SU-DHL-6 (cell line): ENCODE data around the gene LGALS8.

Source experiments
- H2AFZ ChIP-seq: fragments of 200-600 bp; sonication (generic); 2 replicates; pipeline ENCODE4 v1.6.1; 2014; ENCODE audit warnings: low read depth, mild to moderate bottlenecking, moderate library complexity, mixed read lengths, antibody characterized with exemption, low read length; ENCODE audit not compliant: severe bottlenecking
- H3F3A ChIP-seq: fragments of 200-600 bp; shearing (Covaris generic); 2 replicates; pipeline ENCODE4 v1.6.0; 2016; ENCODE audit warnings: antibody characterized with exemption, mild to moderate bottlenecking; ENCODE audit not compliant: insufficient read depth
- H3K27ac ChIP-seq: fragments of 200-600 bp; sonication (generic); 2 replicates; pipeline ENCODE4 v1.5.1; 2016; ENCODE audit warnings: low read depth, mild to moderate bottlenecking, low read length, moderate library complexity, mixed read lengths
- H3K27me3 ChIP-seq: fragments of 200-600 bp; sonication (generic), shearing (Covaris generic); 2 replicates; pipeline ENCODE4 v1.6.0; 2014; ENCODE audit warnings: mild to moderate bottlenecking, low read length
- H3K36me3 ChIP-seq: fragments of 200-600 bp; sonication (generic); 2 replicates; pipeline ENCODE4 v1.6.1; 2014; ENCODE audit warnings: mild to moderate bottlenecking, low read length, mixed read lengths
- H3K4me2 ChIP-seq: fragments of 300-600, 200-600 bp; shearing (Covaris generic), sonication (generic); 2 replicates; pipeline ENCODE4 v1.6.0; 2014; ENCODE audit warnings: low read length, low read depth, mild to moderate bottlenecking; ENCODE audit not compliant: poor library complexity, severe bottlenecking
- H3K4me3 ChIP-seq: fragments of 200-600 bp; sonication (generic); 2 replicates; pipeline ENCODE4 v1.5.1; 2014; ENCODE audit warnings: antibody characterized with exemption, low read length, mild to moderate bottlenecking, mixed read lengths; ENCODE audit not compliant: insufficient read depth, poor library complexity, severe bottlenecking
- H3K79me2 ChIP-seq: fragments of 200-600 bp; sonication (generic); 2 replicates; pipeline ENCODE4 v1.6.1; 2014; ENCODE audit warnings: mild to moderate bottlenecking, low read length, moderate library complexity; ENCODE audit not compliant: insufficient read depth
- H3K9ac ChIP-seq: fragments of 200-600 bp; sonication (generic); 2 replicates; pipeline ENCODE4 v1.7.0; 2014; ENCODE audit warnings: mild to moderate bottlenecking, low read length
- H3K9me2 ChIP-seq: fragments of 200-600 bp; sonication (generic); replicated peaks from 2 replicates; pipeline ENCODE4 v1.6.1; 2014; ENCODE audit warnings: low read length; ENCODE audit not compliant: insufficient read depth
- H3K9me3 ChIP-seq: fragments of 200-600 bp; sonication (generic); 2 replicates; pipeline ENCODE4 v1.6.1; 2014; ENCODE audit warnings: low read length, mixed read lengths; ENCODE audit not compliant: insufficient read depth
- H4K20me1 ChIP-seq: fragments of 200-600 bp; sonication (generic); 2 replicates; pipeline ENCODE4 v1.6.1; 2014; ENCODE audit warnings: low read depth, mild to moderate bottlenecking, antibody characterized with exemption, low read length, moderate library complexity, mixed read lengths
- EZH2phosphoT487 ChIP-seq: fragments of 200-600 bp; sonication (generic), shearing (Covaris generic); conservative IDR thresholded peaks from 2 replicates; pipeline ENCODE4 v1.6.1; 2018; ENCODE audit warnings: mild to moderate bottlenecking, antibody characterized with exemption, low read length, moderate library complexity, mixed read lengths
- TF ChIP-seq, protein P1 (sequence below): fragments of 200-600 bp; sonication (generic); IDR thresholded peaks from one replicate; pipeline ENCODE4 v1.5.1; 2017; ENCODE audit warnings: antibody characterized with exemption, mild to moderate bottlenecking, low read length, moderate library complexity; ENCODE audit not compliant: insufficient read depth, poor library complexity, severe bottlenecking

LGALS8 gene

DNA sequence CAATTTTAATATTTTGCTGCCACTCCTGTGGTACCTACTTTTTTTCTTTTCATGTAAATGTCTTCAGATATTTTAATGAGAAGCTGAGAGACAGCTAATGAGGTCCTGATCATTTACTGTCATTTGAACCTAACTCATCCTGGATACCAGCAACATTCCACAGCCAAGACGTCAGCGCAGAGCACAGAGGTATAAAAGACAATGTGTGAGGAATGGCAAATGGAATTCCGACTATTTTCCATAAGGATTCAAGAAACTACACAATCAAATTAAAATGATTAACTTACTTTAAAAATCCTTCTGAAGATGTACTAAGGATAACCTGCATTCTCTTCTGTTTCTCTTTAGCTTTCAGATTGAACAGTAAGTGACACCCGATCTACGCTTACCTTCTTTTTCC is 41.7 kb downstream of the LGALS8 start:
- Histone ChIP-seq H3K36me3 (peaks cover 31% of the 10 kb centered on the region; the same call in 1 of the 2 replicates), H3F3A (no peaks in the 10 kb centered on the region), H3K79me2 (no peaks in the 10 kb centered on the region), H3K4me2 (no peak overlapping the region), H3K27me3 (no peaks in the 10 kb centered on the region), H3K9me2 (no peaks in the 10 kb centered on the region), H3K27ac (no peak overlapping the region), H4K20me1 (no peaks in the 10 kb centered on the region), H3K9me3 (no peaks in the 10 kb centered on the region), H3K4me3 (no peak overlapping the region), H3K9ac (no peak overlapping the region), H2AFZ (no peak overlapping the region)
- TF ChIP-seq, protein P1, sequence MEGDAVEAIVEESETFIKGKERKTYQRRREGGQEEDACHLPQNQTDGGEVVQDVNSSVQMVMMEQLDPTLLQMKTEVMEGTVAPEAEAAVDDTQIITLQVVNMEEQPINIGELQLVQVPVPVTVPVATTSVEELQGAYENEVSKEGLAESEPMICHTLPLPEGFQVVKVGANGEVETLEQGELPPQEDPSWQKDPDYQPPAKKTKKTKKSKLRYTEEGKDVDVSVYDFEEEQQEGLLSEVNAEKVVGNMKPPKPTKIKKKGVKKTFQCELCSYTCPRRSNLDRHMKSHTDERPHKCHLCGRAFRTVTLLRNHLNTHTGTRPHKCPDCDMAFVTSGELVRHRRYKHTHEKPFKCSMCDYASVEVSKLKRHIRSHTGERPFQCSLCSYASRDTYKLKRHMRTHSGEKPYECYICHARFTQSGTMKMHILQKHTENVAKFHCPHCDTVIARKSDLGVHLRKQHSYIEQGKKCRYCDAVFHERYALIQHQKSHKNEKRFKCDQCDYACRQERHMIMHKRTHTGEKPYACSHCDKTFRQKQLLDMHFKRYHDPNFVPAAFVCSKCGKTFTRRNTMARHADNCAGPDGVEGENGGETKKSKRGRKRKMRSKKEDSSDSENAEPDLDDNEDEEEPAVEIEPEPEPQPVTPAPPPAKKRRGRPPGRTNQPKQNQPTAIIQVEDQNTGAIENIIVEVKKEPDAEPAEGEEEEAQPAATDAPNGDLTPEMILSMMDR = no peak
- no peak for TF ChIP-seq EZH2phosphoT487

DNA sequence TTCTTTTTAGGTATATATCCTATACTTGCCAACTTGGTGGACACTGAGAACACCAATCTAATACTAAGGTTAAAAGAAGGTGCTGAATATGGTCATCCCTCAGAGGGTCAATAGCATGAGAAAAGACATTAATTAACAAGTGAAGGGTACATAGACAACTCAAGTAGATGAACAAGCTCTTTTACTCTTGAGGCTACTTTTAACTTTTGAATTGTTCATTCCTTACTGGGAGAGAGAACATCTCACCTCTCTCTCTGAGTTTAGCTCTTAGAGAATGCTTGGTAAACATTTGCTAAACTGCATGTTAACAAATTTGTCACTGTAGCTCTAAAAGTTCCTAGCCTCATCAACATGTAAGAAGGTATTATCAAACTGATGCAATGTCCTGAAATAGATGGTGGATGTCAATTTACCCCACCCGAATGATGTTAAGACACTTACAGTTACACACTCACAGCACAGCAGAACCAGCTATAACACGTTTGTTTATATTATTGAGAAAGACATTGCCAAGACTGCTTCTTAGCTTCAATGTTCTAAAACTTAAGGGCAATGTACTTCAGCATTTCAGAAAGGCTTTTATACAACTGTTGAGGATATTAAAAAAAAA is 44.6 kb downstream of the LGALS8 start:
- no peaks in the 10 kb centered on the region for H3F3A ChIP-seq
- H3K36me3 ChIP-seq = peaks cover 50% of the 10 kb centered on the region; the same call in 1 of the 2 replicates
- no peaks in the 10 kb centered on the region for H3K79me2 ChIP-seq
- H3K9ac ChIP-seq = no peak overlapping the region
- H3K4me2 ChIP-seq = no peak overlapping the region
- H2AFZ ChIP-seq = no peak overlapping the region
- TF ChIP-seq, protein P1 = no peak
- TF ChIP-seq EZH2phosphoT487 = no peak
- H4K20me1 ChIP-seq = no peaks in the 10 kb centered on the region
- H3K9me3 ChIP-seq = no peaks in the 10 kb centered on the region
- no peaks in the 10 kb centered on the region for H3K9me2 ChIP-seq
- H3K27ac ChIP-seq = no peak overlapping the region
- H3K27me3 ChIP-seq = no peaks in the 10 kb centered on the region
- H3K4me3 ChIP-seq = no peak overlapping the region

DNA sequence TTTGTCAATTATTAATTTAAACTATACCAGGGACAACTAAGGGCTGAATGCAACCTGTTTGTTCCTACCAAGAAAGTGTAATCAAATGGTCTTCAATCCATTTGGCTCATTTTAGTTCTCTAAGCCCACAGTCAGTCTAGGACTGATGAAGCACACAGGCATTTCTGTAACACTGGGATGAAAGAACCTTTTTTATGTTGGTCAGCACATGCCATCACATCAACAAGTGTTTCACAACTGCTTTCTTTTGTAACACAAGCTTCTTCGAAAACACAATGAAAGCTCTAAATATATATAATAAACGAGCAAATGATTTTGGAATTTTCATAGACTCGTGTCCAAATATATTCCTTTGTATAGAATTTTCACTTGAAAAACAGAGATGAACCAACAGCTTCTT is 51.7 kb downstream of the LGALS8 start:
- Histone ChIP-seq H4K20me1 (no peaks in the 10 kb centered on the region), H3K4me3 (no peak overlapping the region), H3F3A (no peaks in the 10 kb centered on the region), H2AFZ (no peak overlapping the region), H3K4me2 (no peak overlapping the region), H3K27me3 (no peaks in the 10 kb centered on the region), H3K9ac (no peak overlapping the region), H3K9me3 (no peaks in the 10 kb centered on the region), H3K27ac (no peak overlapping the region), H3K36me3 (peaks cover 72% of the 10 kb centered on the region), H3K9me2 (no peaks in the 10 kb centered on the region), H3K79me2 (no peaks in the 10 kb centered on the region)
- TF ChIP-seq, protein P1 = no peak
- TF ChIP-seq EZH2phosphoT487 = no peak
